HUES6 (cell line): ENCODE measurements around the gene FGF5.
"Not testable (repeated sequence)": the region's sequence is repeated elsewhere in the genome, so short reads cannot be mapped to it uniquely, and the experiment has no call there.

ENCODE experiments used
- H3K27ac ChIP-seq: 2 replicates; pipeline ENCODE4 v1.7.0; 2013; ENCODE audit warnings: low read depth, mild to moderate bottlenecking, low read length, inconsistent platforms
- H3K27me3 ChIP-seq: 2 replicates; pipeline ENCODE4 v1.6.1; 2013; ENCODE audit warnings: low read length; ENCODE audit not compliant: control insufficient read depth, insufficient read depth
- H3K36me3 ChIP-seq: 2 replicates; pipeline ENCODE4 v1.6.1; 2013; ENCODE audit warnings: low read length; ENCODE audit not compliant: control insufficient read depth, insufficient read depth
- H3K4me1 ChIP-seq: 2 replicates; pipeline ENCODE4 v1.6.1; 2013; ENCODE audit warnings: low read length; ENCODE audit not compliant: control insufficient read depth, insufficient read depth
- H3K4me3 ChIP-seq: 2 replicates; pipeline ENCODE4 v1.5.1; 2013; ENCODE audit warnings: low read depth, low read length
- H3K9ac ChIP-seq: one replicate; pipeline ENCODE4 v1.6.1; 2013; ENCODE audit warnings: mild to moderate bottlenecking, low read length
- H3K9me3 ChIP-seq: 2 replicates; pipeline ENCODE4 v1.6.1; 2013; ENCODE audit warnings: low read depth, low read length; ENCODE audit not compliant: control insufficient read depth, insufficient read depth

FGF5 gene

DNA sequence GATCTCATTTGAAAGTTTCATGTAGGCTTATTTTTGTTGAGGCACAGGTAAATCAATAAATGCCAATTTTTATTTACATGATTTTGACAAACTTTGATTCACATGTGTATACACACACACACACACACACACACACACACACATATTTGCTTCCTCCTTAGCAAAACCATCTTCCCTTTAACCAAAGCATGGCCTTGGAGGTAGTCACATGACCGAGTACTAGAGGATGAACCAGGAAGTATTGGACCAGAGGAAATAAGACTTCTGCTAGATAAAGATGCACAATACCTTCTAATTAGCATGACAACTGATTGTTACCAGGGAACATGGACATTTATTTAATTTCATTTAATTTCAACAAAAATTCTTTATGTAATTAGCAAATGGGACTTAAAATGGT, 45.7 kb downstream of the FGF5 start:
- H3K27me3 ChIP-seq = no peaks in the 10 kb centered on the region; the same call in 1 of the 2 replicates

DNA sequence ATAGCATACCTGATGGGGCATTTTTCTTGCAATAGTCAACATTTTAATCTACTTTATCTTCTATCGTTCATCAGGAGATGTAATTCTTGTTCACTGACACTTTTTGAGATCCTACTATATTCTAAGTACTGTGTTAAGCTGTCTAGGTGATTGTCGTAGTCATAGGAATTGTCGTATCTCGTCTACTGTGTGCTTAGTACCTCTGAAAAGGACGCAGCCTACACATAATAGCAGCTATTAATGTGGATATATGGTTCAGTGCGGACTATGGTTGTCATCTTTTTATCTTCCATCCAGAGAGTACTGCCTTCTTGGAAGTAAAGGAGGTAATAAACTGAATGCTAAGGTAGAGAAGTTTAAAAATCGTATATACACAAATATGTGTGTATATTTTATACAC, 47.2 kb downstream of the FGF5 start:
- H3K27ac ChIP-seq = no peak overlapping the region
- peaks cover 10% of the 10 kb centered on the region for H3K27me3 ChIP-seq
- H3K4me1 ChIP-seq = peaks cover 2% of the 10 kb centered on the region; the same call in 1 of the 2 replicates
- no peaks in the 10 kb centered on the region for H3K36me3 ChIP-seq
- no peak overlapping the region for H3K4me3 ChIP-seq
- no peaks in the 10 kb centered on the region for H3K9me3 ChIP-seq
- no peak overlapping the region for H3K9ac ChIP-seq

More for the DNA sequence above, 45.7 kb downstream of the FGF5 start:
- no peak overlapping the region for H3K27ac ChIP-seq
- no peaks in the 10 kb centered on the region for H3K9me3 ChIP-seq
- H3K9ac ChIP-seq = no peak overlapping the region
- no peak overlapping the region for H3K4me3 ChIP-seq
- no peaks in the 10 kb centered on the region for H3K36me3 ChIP-seq
- H3K4me1 ChIP-seq = peaks cover 17% of the 10 kb centered on the region

DNA sequence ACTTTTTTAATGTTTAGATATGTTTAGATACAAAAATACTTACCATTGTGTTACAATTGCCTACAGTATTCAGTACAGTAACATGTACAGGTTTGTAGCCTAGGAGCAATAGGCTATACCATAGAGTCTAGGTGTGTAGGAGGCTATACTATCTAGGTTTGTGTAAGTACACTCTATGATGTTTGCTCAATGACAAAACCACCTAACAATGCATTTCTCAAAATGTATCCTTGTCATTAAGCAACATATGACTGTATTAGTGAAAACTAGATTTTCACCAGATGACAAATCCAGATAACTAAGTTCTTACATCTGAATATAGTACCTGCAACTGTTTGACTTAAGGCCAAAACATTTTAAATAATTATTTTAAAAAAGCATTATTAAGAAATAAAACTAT, 49.4 kb downstream of the FGF5 start:
- H3K9me3 ChIP-seq, H3K36me3 ChIP-seq, H3K27ac ChIP-seq, H3K4me1 ChIP-seq, H3K9ac ChIP-seq, H3K4me3 ChIP-seq: not testable (repeated sequence)
- peaks cover 11% of the 10 kb centered on the region for H3K27me3 ChIP-seq

DNA sequence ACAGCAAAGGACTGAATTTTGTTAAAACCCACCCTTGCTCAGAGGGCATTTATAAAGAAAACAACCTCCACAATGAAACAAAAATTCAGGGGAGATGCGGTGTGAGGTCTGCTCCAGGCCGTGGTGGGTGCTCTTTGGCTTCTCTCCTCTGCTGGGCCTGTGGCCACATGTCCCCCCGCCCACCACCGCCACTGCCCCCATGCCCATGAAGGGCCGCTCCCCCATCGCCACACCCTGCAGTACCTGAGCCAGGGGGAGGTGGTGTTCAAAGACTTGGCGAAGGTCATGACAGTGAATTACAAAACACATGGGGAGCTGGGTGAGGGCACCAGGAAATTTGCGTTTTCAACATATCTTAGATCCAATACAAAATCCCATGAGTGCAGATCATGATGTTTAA, 54.9 kb downstream of the FGF5 start:
- H3K27ac ChIP-seq = no peak overlapping the region
- H3K27me3 ChIP-seq = peaks cover 11% of the 10 kb centered on the region
- H3K4me3 ChIP-seq = no peak overlapping the region
- no peaks in the 10 kb centered on the region for H3K4me1 ChIP-seq
- H3K36me3 ChIP-seq = no peaks in the 10 kb centered on the region
- no peak overlapping the region for H3K9ac ChIP-seq
- H3K9me3 ChIP-seq = no peaks in the 10 kb centered on the region

DNA sequence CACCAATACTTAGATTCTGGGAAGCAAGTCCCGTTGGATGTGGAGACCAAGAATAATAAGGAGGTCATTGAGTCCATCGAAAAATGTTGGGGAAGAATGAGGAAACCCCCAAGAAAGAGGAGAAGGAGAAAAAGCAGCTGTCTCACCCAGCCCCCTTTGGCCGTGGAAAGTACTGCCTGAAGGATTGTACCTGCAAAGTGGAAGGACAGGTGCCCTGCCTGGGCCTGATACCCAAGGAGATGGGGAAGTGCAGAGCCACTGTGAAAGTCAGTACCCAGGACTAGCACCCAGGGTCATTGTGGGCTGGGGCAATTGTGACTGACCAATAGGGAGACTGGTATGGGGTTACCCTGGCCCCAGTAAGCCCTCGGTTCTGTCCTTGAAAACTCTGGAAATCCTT, 55.3 kb downstream of the FGF5 start:
- Histone ChIP-seq H3K36me3 (no peaks in the 10 kb centered on the region), H3K27me3 (peaks cover 11% of the 10 kb centered on the region), H3K9ac (no peak overlapping the region), H3K4me3 (no peak overlapping the region), H3K4me1 (no peaks in the 10 kb centered on the region), H3K9me3 (no peaks in the 10 kb centered on the region), H3K27ac (no peak overlapping the region)

DNA sequence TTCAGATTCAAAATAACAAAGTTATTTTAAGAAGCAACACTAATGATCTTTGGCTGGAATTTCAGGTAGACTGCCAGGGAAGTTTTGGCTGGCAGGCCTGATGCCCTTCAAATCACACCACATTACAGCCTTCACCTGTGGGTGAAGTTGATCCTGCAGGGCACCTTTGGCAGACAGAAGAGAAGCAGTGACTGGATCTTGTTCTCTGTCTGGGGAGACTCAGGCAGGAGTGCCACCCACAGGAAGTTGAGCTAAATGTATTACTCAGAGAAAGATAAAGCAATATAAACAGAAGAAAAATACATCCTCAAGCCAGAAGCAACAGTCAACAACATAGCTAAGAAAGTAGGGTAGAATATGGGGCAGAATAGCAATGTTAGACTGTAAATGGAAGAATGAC, 56.3 kb downstream of the FGF5 start:
- H3K9ac ChIP-seq = no peak overlapping the region
- peaks cover 6% of the 10 kb centered on the region for H3K27me3 ChIP-seq
- H3K9me3 ChIP-seq = no peaks in the 10 kb centered on the region
- H3K4me1 ChIP-seq = no peaks in the 10 kb centered on the region
- H3K36me3 ChIP-seq = no peaks in the 10 kb centered on the region
- H3K27ac ChIP-seq = no peak overlapping the region
- no peak overlapping the region for H3K4me3 ChIP-seq

DNA sequence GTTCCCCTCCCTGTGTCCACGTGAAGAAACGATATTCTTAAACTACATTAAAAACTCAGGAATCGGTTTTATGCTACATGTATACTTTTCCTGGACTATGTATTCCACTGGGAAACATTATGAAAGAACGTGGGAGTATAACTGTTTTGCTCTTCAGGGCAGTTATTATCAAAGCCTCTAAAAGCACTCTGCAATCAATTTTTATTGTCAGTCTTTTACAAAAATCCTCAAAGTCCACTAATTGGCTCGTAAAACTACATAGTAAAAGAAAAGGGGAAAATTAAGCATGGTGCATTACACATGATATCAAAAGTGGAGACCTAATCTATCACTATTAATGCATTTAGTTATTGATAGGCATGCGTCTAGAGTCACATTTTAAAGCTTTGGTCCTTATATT, 57.7 kb downstream of the FGF5 start:
- no peak overlapping the region for H3K4me3 ChIP-seq

DNA sequence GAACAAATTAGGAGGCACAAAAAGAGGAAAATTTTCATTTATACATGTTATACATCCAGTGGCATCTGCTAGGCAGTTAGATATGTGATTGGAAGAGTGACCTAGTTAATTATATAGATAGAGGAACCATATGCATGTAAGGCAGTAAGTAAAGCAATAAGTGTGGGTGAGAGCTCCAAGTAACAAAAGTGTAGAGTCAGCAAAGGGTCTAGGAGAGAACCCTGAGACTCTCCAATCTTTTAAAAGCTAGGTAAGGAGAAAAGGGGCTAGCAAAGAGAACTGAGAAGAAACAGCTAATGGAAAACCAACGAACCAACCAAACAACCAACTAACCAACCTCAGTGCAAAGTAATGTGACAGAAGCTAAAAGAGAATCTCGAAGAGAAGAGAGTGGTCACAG, 65.2 kb downstream of the FGF5 start:
- H3K36me3 ChIP-seq = no peaks in the 10 kb centered on the region
- H3K4me1 ChIP-seq = peaks cover 5% of the 10 kb centered on the region; the same call in 1 of the 2 replicates
- no peaks in the 10 kb centered on the region for H3K9me3 ChIP-seq
- H3K27ac ChIP-seq = no peak overlapping the region
- H3K4me3 ChIP-seq = no peak overlapping the region
- no peak overlapping the region for H3K9ac ChIP-seq
- peaks cover 45% of the 10 kb centered on the region for H3K27me3 ChIP-seq

More for the DNA sequence above, 57.7 kb downstream of the FGF5 start:
- Histone ChIP-seq H3K27me3 (no peaks in the 10 kb centered on the region; the same call in 1 of the 2 replicates), H3K4me1 (no peaks in the 10 kb centered on the region), H3K27ac (no peak overlapping the region), H3K9me3 (no peaks in the 10 kb centered on the region), H3K9ac (no peak overlapping the region), H3K36me3 (no peaks in the 10 kb centered on the region)

DNA sequence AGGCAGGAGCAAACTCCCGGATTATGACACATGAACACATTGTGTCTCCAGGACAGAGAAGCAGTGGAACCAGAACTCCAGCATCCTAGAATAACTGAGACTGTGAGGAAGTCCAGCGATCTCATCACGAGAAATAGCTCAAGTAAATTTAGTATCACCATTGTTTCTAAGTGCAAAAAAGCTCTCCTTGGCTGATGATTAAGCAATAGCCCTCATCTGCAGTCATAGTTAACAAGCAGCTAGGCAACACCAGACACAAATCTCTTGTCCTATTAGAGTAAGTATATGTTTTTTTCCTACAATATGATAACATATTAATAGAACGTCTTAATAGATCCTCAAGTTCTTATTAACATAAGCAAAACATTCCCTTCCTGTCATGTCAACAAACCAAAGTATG, 66.7 kb downstream of the FGF5 start:
- Histone ChIP-seq H3K27ac (no peak overlapping the region), H3K9ac (no peak overlapping the region), H3K27me3 (peaks cover 50% of the 10 kb centered on the region), H3K4me1 (peaks cover 5% of the 10 kb centered on the region; the same call in 1 of the 2 replicates), H3K4me3 (no peak overlapping the region), H3K36me3 (no peaks in the 10 kb centered on the region), H3K9me3 (no peaks in the 10 kb centered on the region)

DNA sequence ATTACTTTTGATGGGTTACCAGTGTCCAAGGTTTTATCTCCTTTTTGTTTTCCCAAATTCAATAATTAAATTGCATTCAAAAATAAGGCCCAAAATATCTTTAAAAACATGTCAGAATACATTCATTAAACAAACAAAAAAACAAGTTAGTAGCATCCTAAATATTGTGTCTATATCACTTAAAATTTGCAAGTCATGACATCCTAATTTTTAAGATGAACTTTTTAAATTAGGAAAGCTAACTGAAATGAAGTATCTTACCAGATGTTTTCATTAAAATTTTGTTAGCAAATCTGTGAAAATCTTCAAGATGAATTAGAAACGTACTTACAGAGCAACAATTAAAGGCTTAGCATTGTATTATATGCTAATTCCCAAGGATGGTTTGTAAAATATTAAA, 68.1 kb downstream of the FGF5 start:
- H3K27me3 ChIP-seq = peaks cover 55% of the 10 kb centered on the region
- H3K4me1 ChIP-seq = peaks cover 5% of the 10 kb centered on the region; the same call in 1 of the 2 replicates
- H3K4me3 ChIP-seq = no peak overlapping the region
- H3K9me3 ChIP-seq = no peaks in the 10 kb centered on the region
- H3K9ac ChIP-seq = no peak overlapping the region
- H3K36me3 ChIP-seq = no peaks in the 10 kb centered on the region
- H3K27ac ChIP-seq = no peak overlapping the region

DNA sequence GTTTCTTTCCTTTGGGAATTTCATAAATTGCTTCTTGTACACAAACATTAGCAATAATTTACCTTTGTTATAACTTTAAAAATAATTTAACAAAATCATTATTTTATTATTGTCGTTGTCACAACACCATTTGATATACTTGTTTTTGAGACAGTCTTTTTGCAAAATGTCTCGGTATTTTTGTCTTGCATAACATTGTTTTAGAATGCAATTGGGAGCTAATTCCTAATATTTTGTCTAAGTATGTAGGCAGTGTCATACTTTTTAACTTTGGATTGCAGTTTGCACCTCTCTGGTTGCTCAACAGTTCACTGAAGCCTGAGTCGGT, 68.7 kb downstream of the FGF5 start:
- Histone ChIP-seq H3K4me1 (peaks cover 5% of the 10 kb centered on the region; the same call in 1 of the 2 replicates), H3K36me3 (no peaks in the 10 kb centered on the region), H3K27ac (no peak overlapping the region), H3K27me3 (peaks cover 53% of the 10 kb centered on the region), H3K9me3 (no peaks in the 10 kb centered on the region), H3K4me3 (peak overlapping the region; percentile 65), H3K9ac (no peak overlapping the region)
